WI38 (cell line): Measurements from ENCODE around the gene KCNIP1.

Experiments used
- H3K4me3 ChIP-seq: 2 replicates; pipeline ENCODE4 v1.5.1; 2011; ENCODE audit warnings: low read depth, mild to moderate bottlenecking, control low read depth, low read length
- CTCF ChIP-seq: IDR thresholded peaks from 2 replicates; pipeline ENCODE4 v1.5.1; 2012; ENCODE audit warnings: low read depth, mild to moderate bottlenecking, control low read depth, low read length

KCNIP1 gene

DNA sequence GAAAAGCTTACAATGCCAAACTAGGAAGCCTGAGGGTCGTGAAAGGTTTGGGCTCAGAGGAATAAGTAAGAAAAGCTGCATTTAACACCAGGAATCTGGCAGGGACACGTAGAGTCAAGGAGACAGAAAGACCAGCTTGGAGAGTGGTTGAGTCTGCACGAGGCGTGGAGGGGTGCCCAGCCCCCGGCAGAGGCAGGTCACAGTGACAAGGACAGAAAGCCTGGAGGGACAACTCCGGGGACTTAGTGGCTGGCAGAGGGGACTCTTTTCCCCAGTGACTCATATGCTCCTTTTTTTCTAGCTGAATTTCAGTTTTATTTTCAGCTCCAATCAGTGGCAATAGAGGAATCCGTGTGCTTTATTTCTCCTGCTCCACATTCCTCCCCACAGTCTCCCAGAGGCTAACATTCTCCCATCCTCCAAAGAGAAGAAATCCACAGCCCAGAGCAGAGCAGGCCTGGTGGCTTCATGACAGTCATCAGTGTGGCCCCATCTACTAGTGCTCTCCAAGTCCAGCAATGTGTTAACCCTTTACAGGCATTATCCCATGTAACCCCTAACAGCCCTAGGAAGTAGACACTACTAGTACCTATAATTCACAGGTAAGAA, 80.7 kb downstream of the KCNIP1 start:
- no peak for TF ChIP-seq CTCF

DNA sequence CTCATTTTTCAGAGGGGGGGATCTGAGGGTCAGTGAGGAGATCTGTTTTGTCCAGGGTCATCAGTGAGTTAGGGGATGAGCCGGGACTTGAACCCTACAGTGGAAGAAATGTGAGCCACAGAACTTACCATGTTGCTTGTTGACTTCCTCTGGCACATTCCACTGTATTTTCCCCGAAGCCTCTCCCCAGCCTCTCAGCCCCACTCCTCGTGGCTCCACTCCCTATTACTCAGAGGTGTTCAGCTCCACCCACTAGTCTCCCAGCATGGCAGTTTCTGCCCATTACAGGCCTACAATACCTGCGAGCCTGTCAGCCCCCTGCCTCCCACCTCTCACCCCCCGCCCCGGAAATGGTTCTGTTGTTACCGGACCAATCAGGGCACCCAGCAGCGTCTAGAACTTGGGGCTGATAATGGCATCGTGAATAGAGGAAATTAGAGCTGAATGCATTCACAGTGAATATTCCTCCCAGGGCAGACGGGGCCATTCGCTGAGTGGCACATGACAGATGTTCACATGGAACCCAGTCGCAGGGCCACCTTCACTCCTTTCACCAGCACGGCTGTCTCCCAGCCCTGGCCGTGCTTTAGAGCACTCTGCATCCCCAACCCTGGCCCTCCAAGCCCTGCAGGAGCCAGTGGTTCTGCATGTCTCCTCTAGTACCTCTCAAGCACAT, 81.6 kb downstream of the KCNIP1 start:
- no peak overlapping the region for H3K4me3 ChIP-seq
- TF ChIP-seq CTCF = no peak

More for the DNA sequence above, 80.7 kb downstream of the KCNIP1 start:
- no peak overlapping the region for H3K4me3 ChIP-seq

- TF ChIP-seq CTCF = no peak
- H3K4me3 ChIP-seq = no peak overlapping the region
Observed at GRCh38 chr5:170587808-170588207, 84.0 kb downstream of the KCNIP1 start.

DNA sequence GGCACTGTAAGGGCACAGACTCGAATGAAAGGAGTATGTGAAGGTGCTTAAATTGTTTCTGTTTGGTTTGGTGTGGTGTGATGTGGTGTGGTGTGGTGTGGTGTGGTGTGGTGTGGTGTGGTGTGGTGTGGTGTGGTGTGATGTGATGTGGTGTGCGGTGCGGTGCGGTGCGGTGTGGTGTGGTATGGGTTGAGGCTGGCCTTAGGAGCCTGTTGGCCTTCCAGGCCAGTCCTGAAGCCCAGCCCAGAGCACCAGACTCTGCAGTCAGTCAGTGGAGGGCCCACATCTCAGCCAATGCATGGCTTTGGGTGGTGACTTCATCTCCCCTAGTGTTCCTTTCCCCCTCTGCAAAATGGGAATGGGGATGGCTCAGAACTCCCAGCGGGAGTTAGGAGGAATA, 85.8 kb downstream of the KCNIP1 start:
- no peak overlapping the region for H3K4me3 ChIP-seq
- no peak for TF ChIP-seq CTCF

DNA sequence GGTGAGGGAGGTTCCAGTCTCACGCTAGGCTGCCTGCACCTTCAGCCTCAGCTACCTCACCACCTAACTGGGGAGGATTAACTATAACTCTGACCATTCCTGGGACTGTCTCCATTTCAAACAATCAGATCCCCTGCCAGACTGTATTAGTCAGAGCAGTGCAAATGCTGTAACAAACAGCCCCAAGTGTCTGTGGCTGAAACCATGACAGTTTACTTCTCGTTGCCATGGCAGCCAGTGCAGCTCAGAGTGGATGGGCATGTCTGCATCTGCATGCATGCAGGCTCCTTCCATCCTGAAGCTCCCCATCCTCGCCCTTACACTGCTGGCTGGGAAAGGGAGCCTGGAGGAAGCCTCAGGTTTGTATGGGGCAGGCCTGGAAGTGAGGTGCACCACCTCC, 86.7 kb downstream of the KCNIP1 start:
- no peak for TF ChIP-seq CTCF
- H3K4me3 ChIP-seq = no peak overlapping the region

DNA sequence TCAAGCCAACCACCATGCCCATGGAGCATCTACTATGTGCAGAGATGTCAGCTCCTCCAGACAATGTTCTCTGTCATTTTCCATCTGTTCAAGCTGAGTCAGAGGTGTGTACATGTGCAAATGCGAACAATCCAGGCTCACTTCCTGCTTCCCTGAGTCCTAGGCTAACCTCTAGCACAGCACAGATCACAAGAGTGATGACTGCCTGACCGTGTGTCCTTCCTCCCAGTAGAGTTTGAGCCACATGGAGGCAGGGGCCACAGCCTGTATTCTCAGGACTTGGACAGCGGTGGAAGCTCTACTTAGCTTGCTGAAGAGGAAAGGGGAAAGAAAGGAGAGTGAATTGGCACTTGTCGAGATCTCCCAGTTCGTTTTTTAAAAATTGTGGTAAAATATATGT, 87.2 kb downstream of the KCNIP1 start:
- no peak for TF ChIP-seq CTCF
- H3K4me3 ChIP-seq = no peak overlapping the region

- no peak overlapping the region for H3K4me3 ChIP-seq
- TF ChIP-seq CTCF = no peak
Observed at GRCh38 chr5:170596482-170597044, 92.7 kb downstream of the KCNIP1 start.
